Measurements from ENCODE around the gene MED12L.

Gene MED12L

DNA sequence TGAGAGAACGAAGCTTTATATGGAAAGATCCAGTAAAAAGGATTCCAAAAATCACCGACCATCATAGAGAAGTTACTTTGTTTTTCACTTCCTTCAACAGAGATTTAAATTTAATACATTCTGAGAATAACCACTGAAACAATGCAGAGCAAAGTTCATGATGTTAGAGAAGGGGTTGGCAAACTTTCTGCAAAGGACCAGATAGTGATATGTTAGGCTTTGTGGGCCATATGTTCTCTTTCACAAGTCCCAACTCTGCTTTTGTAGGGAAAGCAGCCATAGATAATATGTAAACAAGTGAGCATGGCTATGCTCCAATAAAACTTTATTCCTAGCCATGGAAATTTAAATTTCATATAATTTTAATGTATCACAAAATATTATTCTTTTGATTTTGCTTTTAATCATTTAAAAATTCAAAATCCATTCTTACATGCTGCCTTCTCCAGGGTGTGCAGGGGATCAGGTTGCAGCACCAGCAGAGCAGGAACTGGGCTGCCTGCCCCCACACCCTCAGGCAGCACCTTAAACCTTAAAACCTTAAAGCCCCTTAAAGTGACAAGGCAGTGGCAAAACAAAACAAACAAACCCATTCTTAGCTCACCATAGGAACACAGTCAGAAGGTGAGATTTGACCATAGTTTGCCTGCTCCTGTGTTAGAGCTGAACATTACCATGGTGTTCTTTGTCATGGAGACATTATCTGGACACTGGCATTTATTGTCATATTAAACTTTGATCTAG is 392.3 kb downstream of the MED12L start:
- Histone ChIP-seq H3K4me3 (ENCODE audit: low read depth in 1 of 2, low read length in 2 of 2) (no peak overlapping the region), H3K9ac (ENCODE audit: low read depth in 1 of 2, low read length in 2 of 2) (no peak overlapping the region)

DNA sequence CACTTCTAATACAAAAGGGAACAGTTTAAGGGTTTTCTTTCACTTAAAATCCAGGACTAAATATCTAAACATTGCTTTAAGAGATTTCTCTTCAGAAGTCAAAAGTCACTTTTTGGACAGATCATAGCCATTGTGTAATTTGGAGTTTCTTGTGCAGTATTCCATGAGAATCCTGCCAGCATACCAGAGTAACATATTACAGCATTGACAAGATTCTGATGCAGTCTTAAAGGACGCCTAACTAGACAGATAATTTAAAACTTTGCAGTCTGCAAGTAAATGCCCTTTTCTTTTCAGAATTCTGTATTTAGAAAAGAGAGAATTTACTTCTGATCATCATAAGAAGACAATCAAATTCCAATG is 392.9 kb downstream of the MED12L start:
- Histone ChIP-seq H3K27me3 (ENCODE audit: control insufficient read depth in 1 of 2, insufficient read depth in 2 of 2, low read length in 2 of 2) (no peaks in the 10 kb centered on the region), H3K36me3 (ENCODE audit: control insufficient read depth in 1 of 2, insufficient read depth in 2 of 2, low read length in 2 of 2) (no peaks in the 10 kb centered on the region), H3K4me1 (ENCODE audit: control insufficient read depth in 1 of 2, insufficient read depth in 2 of 2, low read length in 2 of 2) (peaks cover 3 to 6% of the 10 kb centered on the region in 2 donors), H3K27ac (ENCODE audit: low read depth, low read length) (no peak overlapping the region), H3K9ac (ENCODE audit: low read depth in 1 of 2, low read length in 2 of 2) (no peak overlapping the region), H3K4me3 (ENCODE audit: low read depth in 1 of 2, low read length in 2 of 2) (no peak overlapping the region), H3K9me3 (ENCODE audit: control insufficient read depth in 1 of 2, low read length in 2 of 2) (no peaks in the 10 kb centered on the region)

More for the DNA sequence above, 392.3 kb downstream of the MED12L start:
- H3K36me3 ChIP-seq (ENCODE audit: control insufficient read depth in 1 of 2, insufficient read depth in 2 of 2, low read length in 2 of 2): no peaks in the 10 kb centered on the region
- peaks cover 3 to 6% of the 10 kb centered on the region in 2 donors for H3K4me1 ChIP-seq (ENCODE audit: control insufficient read depth in 1 of 2, insufficient read depth in 2 of 2, low read length in 2 of 2)
- H3K9me3 ChIP-seq (ENCODE audit: control insufficient read depth in 1 of 2, low read length in 2 of 2): no peaks in the 10 kb centered on the region
- H3K27ac ChIP-seq (ENCODE audit: low read depth, low read length): no peak overlapping the region
- no peaks in the 10 kb centered on the region for H3K27me3 ChIP-seq (ENCODE audit: control insufficient read depth in 1 of 2, insufficient read depth in 2 of 2, low read length in 2 of 2)

- peaks cover 3 to 6% of the 10 kb centered on the region in 2 donors for H3K4me1 ChIP-seq (ENCODE audit: control insufficient read depth in 1 of 2, insufficient read depth in 2 of 2, low read length in 2 of 2)
- H3K36me3 ChIP-seq (ENCODE audit: control insufficient read depth in 1 of 2, insufficient read depth in 2 of 2, low read length in 2 of 2): no peaks in the 10 kb centered on the region
- no peaks in the 10 kb centered on the region for H3K9me3 ChIP-seq (ENCODE audit: control insufficient read depth in 1 of 2, low read length in 2 of 2)
- H3K9ac ChIP-seq (ENCODE audit: low read depth in 1 of 2, low read length in 2 of 2): no peak overlapping the region
- H3K4me3 ChIP-seq (ENCODE audit: low read depth in 1 of 2, low read length in 2 of 2): no peak overlapping the region
- no peak overlapping the region for H3K27ac ChIP-seq (ENCODE audit: low read depth, low read length)
- H3K27me3 ChIP-seq (ENCODE audit: control insufficient read depth in 1 of 2, insufficient read depth in 2 of 2, low read length in 2 of 2): no peaks in the 10 kb centered on the region
These were observed 394.0 kb downstream of the MED12L start for GRCh38 chr3:151479452-151479851.

DNA sequence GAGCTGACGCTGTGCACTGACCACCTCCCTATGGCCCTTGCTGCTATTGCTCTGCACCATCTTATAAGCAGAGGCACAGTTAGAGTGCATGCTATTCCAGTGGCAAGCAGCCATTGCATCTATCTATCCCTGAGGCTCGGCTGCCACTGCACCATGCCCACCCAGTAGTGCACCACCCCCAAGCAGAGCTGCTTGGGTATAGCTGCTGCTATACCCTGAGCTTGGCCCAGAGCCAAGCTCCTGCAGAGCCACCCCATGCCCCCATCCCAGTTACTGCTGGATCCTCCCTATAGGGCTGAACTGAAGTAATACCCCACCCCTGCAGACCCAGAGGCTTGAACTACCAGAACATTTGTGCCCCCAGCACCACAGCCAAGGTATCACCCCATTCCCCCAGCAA is 395.0 kb downstream of the MED12L start:
- H3K4me3 ChIP-seq (ENCODE audit: low read depth in 1 of 2, low read length in 2 of 2): no peak overlapping the region
- peaks cover 3 to 6% of the 10 kb centered on the region in 2 donors for H3K4me1 ChIP-seq (ENCODE audit: control insufficient read depth in 1 of 2, insufficient read depth in 2 of 2, low read length in 2 of 2)
- no peaks in the 10 kb centered on the region for H3K9me3 ChIP-seq (ENCODE audit: control insufficient read depth in 1 of 2, low read length in 2 of 2)
- H3K36me3 ChIP-seq (ENCODE audit: control insufficient read depth in 1 of 2, insufficient read depth in 2 of 2, low read length in 2 of 2): no peaks in the 10 kb centered on the region
- no peak overlapping the region for H3K27ac ChIP-seq (ENCODE audit: low read depth, low read length)
- H3K27me3 ChIP-seq (ENCODE audit: control insufficient read depth in 1 of 2, insufficient read depth in 2 of 2, low read length in 2 of 2): no peaks in the 10 kb centered on the region
- H3K9ac ChIP-seq (ENCODE audit: low read depth in 1 of 2, low read length in 2 of 2): no peak overlapping the region

GRCh38 chr3:151483488-151483887 is 398.0 kb downstream of the MED12L start:
- Histone ChIP-seq H3K36me3 (ENCODE audit: control insufficient read depth in 1 of 2, insufficient read depth in 2 of 2, low read length in 2 of 2) (no peaks in the 10 kb centered on the region), H3K27ac (ENCODE audit: low read depth, low read length) (no peak overlapping the region), H3K9me3 (ENCODE audit: control insufficient read depth in 1 of 2, low read length in 2 of 2) (no peaks in the 10 kb centered on the region), H3K9ac (ENCODE audit: low read depth in 1 of 2, low read length in 2 of 2) (no peak overlapping the region), H3K4me1 (ENCODE audit: control insufficient read depth in 1 of 2, insufficient read depth in 2 of 2, low read length in 2 of 2) (no peaks in the 10 kb centered on the region), H3K27me3 (ENCODE audit: control insufficient read depth in 1 of 2, insufficient read depth in 2 of 2, low read length in 2 of 2) (no peaks in the 10 kb centered on the region), H3K4me3 (ENCODE audit: low read depth in 1 of 2, low read length in 2 of 2) (no peak overlapping the region)

DNA sequence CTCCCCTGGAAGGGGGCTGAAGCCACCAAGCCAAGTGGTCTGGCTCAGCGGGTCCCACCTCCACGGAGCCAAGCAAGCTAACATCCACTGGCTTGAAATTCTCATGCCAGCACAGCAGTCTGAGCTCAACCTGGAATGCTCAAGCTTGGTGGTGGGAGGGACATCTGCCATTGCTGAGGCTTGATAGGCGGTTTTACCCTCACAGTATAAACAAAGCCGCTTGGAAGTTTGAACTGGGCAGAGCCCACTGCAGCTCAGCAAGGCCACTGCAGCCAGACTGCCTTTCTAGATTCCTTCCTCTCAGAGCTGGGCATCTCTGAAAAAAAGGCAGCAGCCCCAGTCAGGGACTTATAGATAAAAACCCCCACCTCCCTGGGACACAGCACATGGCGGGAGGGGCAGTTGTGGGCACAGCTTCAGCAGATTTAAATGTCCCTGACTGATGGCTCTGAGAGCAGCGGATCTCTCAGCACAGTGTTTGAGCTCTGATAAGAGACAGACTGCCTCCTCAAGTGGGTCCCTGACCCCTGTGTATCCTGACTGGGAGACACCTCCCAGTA is 398.6 kb downstream of the MED12L start:
- H3K9ac ChIP-seq (ENCODE audit: low read depth in 1 of 2, low read length in 2 of 2): no peak overlapping the region
- no peak overlapping the region for H3K4me3 ChIP-seq (ENCODE audit: low read depth in 1 of 2, low read length in 2 of 2)
- H3K36me3 ChIP-seq (ENCODE audit: control insufficient read depth in 1 of 2, insufficient read depth in 2 of 2, low read length in 2 of 2): no peaks in the 10 kb centered on the region
- no peak overlapping the region for H3K27ac ChIP-seq (ENCODE audit: low read depth, low read length)
- H3K4me1 ChIP-seq (ENCODE audit: control insufficient read depth in 1 of 2, insufficient read depth in 2 of 2, low read length in 2 of 2): no peaks in the 10 kb centered on the region
- no peaks in the 10 kb centered on the region for H3K27me3 ChIP-seq (ENCODE audit: control insufficient read depth in 1 of 2, insufficient read depth in 2 of 2, low read length in 2 of 2)
- no peaks in the 10 kb centered on the region for H3K9me3 ChIP-seq (ENCODE audit: control insufficient read depth in 1 of 2, low read length in 2 of 2)
